ENCODE measurements around the gene PKP4.

Gene PKP4

GRCh38 chr2:158498043-158498748 lies 41.4 kb downstream of the PKP4 start:
- Histone ChIP-seq H3K4me3 (ENCODE audit: low read depth in 1 of 2, low read length in 2 of 2) (no peak overlapping the region), H3K9me3 (ENCODE audit: insufficient read depth, low read length, severe bottlenecking) (no peaks in the 10 kb centered on the region), H4K20me1 (ENCODE audit: insufficient read depth, low read length) (peaks cover 12% of the 10 kb centered on the region; the same call in 1 of the 2 replicates), H3K4me2 (ENCODE audit: insufficient read depth, low read length) (no peak overlapping the region), H3K79me2 (ENCODE audit: insufficient read depth, low read length) (peaks cover 24% of the 10 kb centered on the region), H2AFZ (ENCODE audit: low read depth, low read length) (no peak overlapping the region), H3K27ac (ENCODE audit: low read length) (no peak overlapping the region), H3K36me3 (ENCODE audit: insufficient read depth, low read length) (no peaks in the 10 kb centered on the region), H3K4me1 (ENCODE audit: insufficient read depth, low read length) (no peaks in the 10 kb centered on the region), H3K27me3 (ENCODE audit: insufficient read depth, low read length, poor library complexity) (no peaks in the 10 kb centered on the region), H3K9ac (ENCODE audit: low read depth, low read length) (no peak overlapping the region)
- DNase-seq (no peak), ATAC-seq (ENCODE audit: insufficient read depth, low read depth) (no peak)
- TF ChIP-seq CTCF (IDR thresholded peaks at IDR 0.05; ENCODE audit: borderline replicate concordance, extremely low read depth, low read length, poor library complexity, severe bottlenecking) (no peak), EZH2 (IDR thresholded peaks at IDR 0.05; ENCODE audit: borderline replicate concordance, low read depth, low read length, severe bottlenecking) (no peak)

- ATAC-seq (ENCODE audit: insufficient read depth, low read depth) (no peak; the same call in 1 of the 3 replicates), DNase-seq (no peak)
- H3K4me1 ChIP-seq (ENCODE audit: insufficient read depth, low read length): no peaks in the 10 kb centered on the region
- H2AFZ ChIP-seq (ENCODE audit: low read depth, low read length): no peak overlapping the region
- no peaks in the 10 kb centered on the region for H3K36me3 ChIP-seq (ENCODE audit: insufficient read depth, low read length)
- H3K9ac ChIP-seq (ENCODE audit: low read depth, low read length): no peak overlapping the region
- no peak for TF ChIP-seq CTCF (IDR thresholded peaks at IDR 0.05; ENCODE audit: borderline replicate concordance, extremely low read depth, low read length, poor library complexity, severe bottlenecking)
- no peak for TF ChIP-seq EZH2 (IDR thresholded peaks at IDR 0.05; ENCODE audit: borderline replicate concordance, low read depth, low read length, severe bottlenecking)
- H3K27me3 ChIP-seq (ENCODE audit: insufficient read depth, low read length, poor library complexity): no peaks in the 10 kb centered on the region
- H3K4me2 ChIP-seq (ENCODE audit: insufficient read depth, low read length): no peak overlapping the region
- H4K20me1 ChIP-seq (ENCODE audit: insufficient read depth, low read length): peaks cover 12% of the 10 kb centered on the region; the same call in 1 of the 2 replicates
- H3K4me3 ChIP-seq (ENCODE audit: low read depth in 1 of 2, low read length in 2 of 2): no peak overlapping the region
- H3K27ac ChIP-seq (ENCODE audit: low read length): no peak overlapping the region
- no peaks in the 10 kb centered on the region for H3K9me3 ChIP-seq (ENCODE audit: insufficient read depth, low read length, severe bottlenecking)
- peaks cover 20% of the 10 kb centered on the region for H3K79me2 ChIP-seq (ENCODE audit: insufficient read depth, low read length)
Measured at GRCh38 chr2:158498749-158499136, 42.0 kb downstream of the PKP4 start.

GRCh38 chr2:158499383-158499782 lies 42.6 kb downstream of the PKP4 start:
- Histone ChIP-seq H3K9me3 (ENCODE audit: insufficient read depth, low read length, severe bottlenecking) (no peaks in the 10 kb centered on the region), H3K79me2 (ENCODE audit: insufficient read depth, low read length) (peaks cover 16% of the 10 kb centered on the region), H2AFZ (ENCODE audit: low read depth, low read length) (no peak overlapping the region), H3K36me3 (ENCODE audit: insufficient read depth, low read length) (no peaks in the 10 kb centered on the region), H3K4me3 (ENCODE audit: low read depth in 1 of 2, low read length in 2 of 2) (no peak overlapping the region), H3K27me3 (ENCODE audit: insufficient read depth, low read length, poor library complexity) (no peaks in the 10 kb centered on the region), H4K20me1 (ENCODE audit: insufficient read depth, low read length) (peaks cover 12% of the 10 kb centered on the region; the same call in 1 of the 2 replicates), H3K27ac (ENCODE audit: low read length) (no peak overlapping the region), H3K4me1 (ENCODE audit: insufficient read depth, low read length) (no peaks in the 10 kb centered on the region), H3K9ac (ENCODE audit: low read depth, low read length) (no peak overlapping the region), H3K4me2 (ENCODE audit: insufficient read depth, low read length) (no peak overlapping the region)
- TF ChIP-seq EZH2 (IDR thresholded peaks at IDR 0.05; ENCODE audit: borderline replicate concordance, low read depth, low read length, severe bottlenecking) (no peak), CTCF (IDR thresholded peaks at IDR 0.05; ENCODE audit: borderline replicate concordance, extremely low read depth, low read length, poor library complexity, severe bottlenecking) (no peak)
- no peak for ATAC-seq (ENCODE audit: insufficient read depth, low read depth)
- DNase-seq: no peak
